Nephron (organoid): ENCODE results near the gene UBQLNL.

ENCODE experiments used
- H3K27ac Mint-ChIP-seq, 3 experiments: 2 replicates each; pipeline ENCODE4 v1.8.0; 2020; ENCODE audit warnings: mixed read lengths in 3 of 3, mild to moderate bottlenecking in 2 of 3, moderate library complexity in 1 of 3
- H3K27me3 Mint-ChIP-seq: 2 replicates; pipeline ENCODE4 v1.8.0; 2021; ENCODE audit warnings: low read depth, mild to moderate bottlenecking, moderate library complexity, mixed read lengths
- H3K36me3 Mint-ChIP-seq: 2 replicates; pipeline ENCODE4 v1.8.0; 2020; ENCODE audit warnings: low read depth, mixed read lengths
- H3K4me1 Mint-ChIP-seq: 2 replicates; pipeline ENCODE4 v1.8.0; 2020; ENCODE audit warnings: mixed read lengths
- H3K4me3 Mint-ChIP-seq, 3 experiments: 2 replicates each; pipeline ENCODE4 v1.8.0; 2020; ENCODE audit warnings: mild to moderate bottlenecking in 3 of 3, mixed read lengths in 3 of 3, moderate library complexity in 2 of 3
- H3K9me3 Mint-ChIP-seq: 2 replicates; pipeline ENCODE4 v1.8.0; 2020; ENCODE audit warnings: mixed read lengths
- TF ChIP-seq, protein P1 (sequence below), 3 experiments: fragments of 200-600 bp; sonication (generic); IDR thresholded peaks; one replicate each; pipeline ENCODE4 v1.5.0; 2021; ENCODE audit warnings: antibody characterized with exemption in 3 of 3; ENCODE audit not compliant: unreplicated experiment in 3 of 3

UBQLNL gene

GRCh38 chr11:5505363-5506048 lies 11.0 kb downstream of the UBQLNL start:
- Mint-ChIP-seq H3K4me3 (no peak overlapping the region), H3K36me3 (no peaks in the 10 kb centered on the region), H3K27me3 (no peaks in the 10 kb centered on the region), H3K4me1 (peaks cover 7% of the 10 kb centered on the region), H3K27ac (no peak overlapping the region), H3K9me3 (no peaks in the 10 kb centered on the region)
- TF ChIP-seq, protein P1, sequence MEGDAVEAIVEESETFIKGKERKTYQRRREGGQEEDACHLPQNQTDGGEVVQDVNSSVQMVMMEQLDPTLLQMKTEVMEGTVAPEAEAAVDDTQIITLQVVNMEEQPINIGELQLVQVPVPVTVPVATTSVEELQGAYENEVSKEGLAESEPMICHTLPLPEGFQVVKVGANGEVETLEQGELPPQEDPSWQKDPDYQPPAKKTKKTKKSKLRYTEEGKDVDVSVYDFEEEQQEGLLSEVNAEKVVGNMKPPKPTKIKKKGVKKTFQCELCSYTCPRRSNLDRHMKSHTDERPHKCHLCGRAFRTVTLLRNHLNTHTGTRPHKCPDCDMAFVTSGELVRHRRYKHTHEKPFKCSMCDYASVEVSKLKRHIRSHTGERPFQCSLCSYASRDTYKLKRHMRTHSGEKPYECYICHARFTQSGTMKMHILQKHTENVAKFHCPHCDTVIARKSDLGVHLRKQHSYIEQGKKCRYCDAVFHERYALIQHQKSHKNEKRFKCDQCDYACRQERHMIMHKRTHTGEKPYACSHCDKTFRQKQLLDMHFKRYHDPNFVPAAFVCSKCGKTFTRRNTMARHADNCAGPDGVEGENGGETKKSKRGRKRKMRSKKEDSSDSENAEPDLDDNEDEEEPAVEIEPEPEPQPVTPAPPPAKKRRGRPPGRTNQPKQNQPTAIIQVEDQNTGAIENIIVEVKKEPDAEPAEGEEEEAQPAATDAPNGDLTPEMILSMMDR (IDR thresholded peaks at IDR 0.05; ENCODE audit: unreplicated experiment in 3 of 3) = no peak

DNA sequence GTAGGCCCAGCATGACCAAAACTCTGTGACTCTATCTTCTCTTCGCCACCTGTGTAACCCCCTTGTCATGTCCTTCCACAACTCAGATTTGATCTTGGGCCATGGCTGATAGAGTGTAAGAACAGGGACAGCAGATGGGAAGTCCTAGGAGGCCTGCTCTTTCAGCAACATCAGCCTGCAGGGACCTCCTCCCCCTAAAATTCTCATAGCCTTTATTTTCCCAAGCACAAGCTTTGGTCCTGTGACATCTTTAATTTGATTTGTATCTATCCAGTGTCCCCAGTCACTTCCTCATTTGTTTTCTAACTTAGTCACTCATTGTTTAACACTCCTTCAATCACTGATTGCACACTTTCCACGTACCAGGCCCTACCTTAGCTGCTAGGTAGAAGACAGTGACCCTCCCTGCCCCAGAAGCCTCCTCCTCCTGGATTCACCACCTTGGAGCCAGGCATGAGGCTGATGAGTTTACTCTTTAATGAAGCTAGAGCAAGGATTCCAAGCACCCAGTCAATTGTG lies 12.0 kb downstream of the UBQLNL start:
- Mint-ChIP-seq H3K4me1 (peaks cover 7% of the 10 kb centered on the region), H3K27ac (peak overlapping the region; percentile 33 to 51 (median 51)), H3K27me3 (no peaks in the 10 kb centered on the region), H3K9me3 (no peaks in the 10 kb centered on the region), H3K36me3 (no peaks in the 10 kb centered on the region), H3K4me3 (no peak overlapping the region)
- TF ChIP-seq, protein P1 (IDR thresholded peaks at IDR 0.05; ENCODE audit: unreplicated experiment in 3 of 3) = no peak

GRCh38 chr11:5500393-5500801 lies 16.1 kb downstream of the UBQLNL start:
- H3K36me3 Mint-ChIP-seq = no peaks in the 10 kb centered on the region
- no peak overlapping the region for H3K27ac Mint-ChIP-seq
- H3K27me3 Mint-ChIP-seq = no peaks in the 10 kb centered on the region
- no peak overlapping the region for H3K4me3 Mint-ChIP-seq
- no peaks in the 10 kb centered on the region for H3K4me1 Mint-ChIP-seq
- H3K9me3 Mint-ChIP-seq = no peaks in the 10 kb centered on the region
- TF ChIP-seq, protein P1 (IDR thresholded peaks at IDR 0.05; ENCODE audit: unreplicated experiment in 3 of 3) = no peak

- Mint-ChIP-seq H3K36me3 (no peaks in the 10 kb centered on the region), H3K27me3 (no peaks in the 10 kb centered on the region), H3K27ac (no peak overlapping the region), H3K4me1 (no peaks in the 10 kb centered on the region), H3K9me3 (no peaks in the 10 kb centered on the region), H3K4me3 (no peak overlapping the region)
- TF ChIP-seq, protein P1 (IDR thresholded peaks at IDR 0.05; ENCODE audit: unreplicated experiment in 3 of 3) = no peak
Measured at GRCh38 chr11:5499671-5500070, 16.8 kb downstream of the UBQLNL start.

GRCh38 chr11:5489576-5490357 lies 26.7 kb downstream of the UBQLNL start:
- Mint-ChIP-seq H3K4me1 (no peaks in the 10 kb centered on the region), H3K4me3 (no peak overlapping the region), H3K27me3 (peaks cover 4% of the 10 kb centered on the region), H3K27ac (no peak overlapping the region), H3K36me3 (no peaks in the 10 kb centered on the region), H3K9me3 (no peaks in the 10 kb centered on the region)
- TF ChIP-seq, protein P1 (IDR thresholded peaks at IDR 0.05; ENCODE audit: unreplicated experiment in 3 of 3) = no peak
